ENCODE data around the gene GPR183.
"Not testable (repeated sequence)": the region's sequence is repeated elsewhere in the genome, so short reads cannot be mapped to it uniquely, and the experiment has no call there.

GPR183 gene

DNA sequence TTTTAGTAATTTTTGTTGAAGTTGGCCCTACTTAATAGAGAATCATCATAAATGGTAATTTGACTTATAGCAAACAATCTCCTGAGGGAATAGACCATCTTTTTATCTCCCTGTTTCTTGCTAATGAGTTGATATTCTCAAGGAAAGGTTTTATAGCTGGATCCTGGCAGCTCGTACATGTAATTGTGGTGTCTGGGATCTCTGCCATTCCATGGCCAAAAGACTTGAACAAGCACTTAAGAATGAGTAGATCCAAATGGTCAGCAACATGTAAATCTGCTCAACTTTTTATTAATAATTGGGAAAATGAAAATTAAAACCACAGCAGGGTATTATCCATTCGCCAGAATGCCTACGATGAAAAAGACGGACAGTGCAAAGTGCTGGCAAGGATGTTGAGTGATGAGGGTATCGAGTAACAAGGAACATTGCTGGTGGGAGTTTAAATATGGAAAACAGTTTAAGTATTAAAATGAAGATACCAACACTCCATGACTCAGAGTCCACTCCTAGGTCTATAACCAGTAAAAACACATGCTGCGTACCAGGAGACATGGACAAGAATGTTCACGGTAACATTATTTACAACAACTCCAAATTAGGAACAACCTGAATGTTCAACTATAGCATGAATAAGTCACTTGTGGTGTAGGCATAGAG is 43.9 kb downstream of the GPR183 start:
- H2AFZ ChIP-seq (ENCODE audit: low read depth, low read length), result no peak overlapping the region
- no peaks in the 10 kb centered on the region for H3K27me3 ChIP-seq (ENCODE audit: insufficient read depth, low read length)
- H3K36me3 ChIP-seq (ENCODE audit: insufficient read depth, low read length), result no peaks in the 10 kb centered on the region
- H3K4me1 ChIP-seq (ENCODE audit: insufficient read depth, low read length), result peaks cover 7% of the 10 kb centered on the region
- no peak overlapping the region for H3K4me3 ChIP-seq (ENCODE audit: low read length)
- H3K9me3 ChIP-seq (ENCODE audit: low read length), result no peaks in the 10 kb centered on the region

DNA sequence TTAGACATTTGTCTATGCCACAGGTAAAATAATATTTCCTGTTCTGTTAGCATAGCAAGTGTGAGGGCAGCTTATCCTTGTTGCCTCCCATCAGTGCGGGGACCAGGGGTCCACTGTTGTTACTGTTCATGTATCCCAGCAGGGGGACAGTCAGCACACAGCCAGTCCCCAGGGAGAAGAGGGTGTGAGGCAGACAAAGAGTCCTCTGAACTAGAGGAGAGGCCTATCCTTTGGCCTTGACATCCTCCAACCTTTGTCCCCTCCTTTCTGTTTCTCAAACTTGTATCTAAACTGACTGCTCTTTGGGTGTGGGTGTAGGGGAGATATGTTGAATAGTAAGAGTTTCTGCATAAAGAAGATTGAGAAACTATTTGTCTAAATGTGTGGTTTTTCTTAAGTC is 46.1 kb downstream of the GPR183 start:
- no peaks in the 10 kb centered on the region for H3K27me3 ChIP-seq (ENCODE audit: insufficient read depth, low read length)
- peaks cover 7% of the 10 kb centered on the region for H3K4me1 ChIP-seq (ENCODE audit: insufficient read depth, low read length)
- no peak overlapping the region for H3K4me3 ChIP-seq (ENCODE audit: low read length)
- H2AFZ ChIP-seq (ENCODE audit: low read depth, low read length), result no peak overlapping the region
- no peaks in the 10 kb centered on the region for H3K36me3 ChIP-seq (ENCODE audit: insufficient read depth, low read length)
- no peaks in the 10 kb centered on the region for H3K9me3 ChIP-seq (ENCODE audit: low read length)

DNA sequence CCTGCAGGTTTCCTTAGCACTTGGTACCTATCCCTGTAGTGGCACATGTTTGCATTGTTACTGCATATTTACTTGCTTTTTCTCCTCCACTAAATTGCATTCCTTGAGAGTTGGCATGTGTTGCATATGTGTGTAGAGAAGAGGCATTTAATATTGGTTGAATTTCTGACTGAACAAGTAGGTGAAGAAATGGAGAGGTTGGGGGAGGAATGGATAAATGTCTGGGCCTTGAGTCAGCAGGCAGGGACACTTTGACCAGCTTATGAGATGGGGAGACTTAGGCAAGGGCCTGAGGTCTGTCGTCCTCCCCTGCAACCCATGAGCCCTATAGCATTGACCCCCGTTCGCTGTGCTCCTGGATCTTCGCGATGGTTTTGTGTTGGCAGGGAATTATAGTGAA is 47.0 kb downstream of the GPR183 start:
- Histone ChIP-seq H3K4me3 (ENCODE audit: low read length) (no peak overlapping the region), H3K27me3 (ENCODE audit: insufficient read depth, low read length) (no peaks in the 10 kb centered on the region), H3K4me1 (ENCODE audit: insufficient read depth, low read length) (peaks cover 7% of the 10 kb centered on the region), H3K9me3 (ENCODE audit: low read length) (no peaks in the 10 kb centered on the region), H3K36me3 (ENCODE audit: insufficient read depth, low read length) (peaks cover 2% of the 10 kb centered on the region), H2AFZ (ENCODE audit: low read depth, low read length) (no peak overlapping the region)

DNA sequence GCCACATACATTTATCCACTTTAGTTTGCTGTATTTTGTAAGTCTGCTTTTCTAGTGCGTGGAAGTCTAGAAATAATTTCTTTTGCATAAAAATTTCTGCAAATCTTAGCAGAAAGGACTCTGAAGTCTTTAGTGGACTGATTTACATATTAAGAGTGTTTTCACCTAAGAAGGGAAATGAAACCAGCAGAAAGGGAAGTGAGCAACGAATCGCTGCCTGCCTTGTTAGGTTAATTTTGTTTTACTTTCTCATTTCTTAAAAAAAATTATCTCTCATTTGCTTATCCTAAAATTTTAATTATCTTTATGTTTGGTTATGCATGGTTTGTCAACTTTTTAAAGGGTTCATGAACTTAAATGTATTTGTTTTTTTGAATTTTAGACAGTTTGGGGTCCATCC is 48.3 kb downstream of the GPR183 start:
- Histone ChIP-seq H3K4me3 (ENCODE audit: low read length) (no peak overlapping the region), H3K36me3 (ENCODE audit: insufficient read depth, low read length) (peaks cover 5% of the 10 kb centered on the region), H3K4me1 (ENCODE audit: insufficient read depth, low read length) (peaks cover 7% of the 10 kb centered on the region), H2AFZ (ENCODE audit: low read depth, low read length) (no peak overlapping the region), H3K9me3 (ENCODE audit: low read length) (no peaks in the 10 kb centered on the region), H3K27me3 (ENCODE audit: insufficient read depth, low read length) (no peaks in the 10 kb centered on the region)

DNA sequence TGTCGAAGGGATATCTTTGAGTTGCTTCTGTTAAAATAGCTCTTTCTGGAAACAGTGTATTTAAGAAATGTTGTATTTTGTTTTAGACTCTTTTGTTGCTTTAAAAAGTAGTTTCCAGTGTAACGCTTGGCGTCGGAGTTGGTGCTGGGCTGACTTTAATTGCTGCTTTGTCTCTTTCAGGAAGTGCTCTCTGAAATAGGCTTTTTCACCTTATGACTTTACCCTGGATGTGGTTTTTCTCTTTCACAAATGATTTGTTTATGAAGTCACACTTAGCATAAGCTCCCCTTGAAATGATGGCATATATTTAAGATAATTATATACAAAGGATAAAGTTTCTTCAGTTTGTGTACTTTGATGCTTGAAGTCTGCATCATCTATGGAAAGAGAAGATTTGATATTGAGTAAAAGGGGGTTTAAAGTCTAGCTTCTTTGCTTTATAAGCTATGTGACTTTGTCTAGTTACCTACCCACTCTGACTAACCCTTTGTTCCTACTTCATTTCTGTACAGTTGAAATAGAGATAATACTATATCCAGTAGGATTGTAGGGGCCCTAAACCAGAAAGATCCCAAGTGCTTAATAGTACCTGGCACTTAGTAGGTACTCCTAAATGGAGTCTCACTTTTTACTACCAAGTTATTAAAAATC is 48.9 kb downstream of the GPR183 start, which contains the start of gene GPR18:
TSS of gene GPR18 (minus strand) at position 170 of the 651 bp plus-strand sequence. CDS start 2,507 bp downstream, outside the sequence.
- Histone ChIP-seq H3K36me3 (ENCODE audit: insufficient read depth, low read length) (peaks cover 5% of the 10 kb centered on the region), H3K4me1 (ENCODE audit: insufficient read depth, low read length) (peaks cover 7% of the 10 kb centered on the region), H2AFZ (ENCODE audit: low read depth, low read length) (no peak within 1 kb of the TSS), H3K27me3 (ENCODE audit: insufficient read depth, low read length) (no peaks in the 10 kb centered on the region), H3K4me3 (ENCODE audit: low read length) (no peak within 1 kb of the TSS), H3K9me3 (ENCODE audit: low read length) (no peaks in the 10 kb centered on the region)

DNA sequence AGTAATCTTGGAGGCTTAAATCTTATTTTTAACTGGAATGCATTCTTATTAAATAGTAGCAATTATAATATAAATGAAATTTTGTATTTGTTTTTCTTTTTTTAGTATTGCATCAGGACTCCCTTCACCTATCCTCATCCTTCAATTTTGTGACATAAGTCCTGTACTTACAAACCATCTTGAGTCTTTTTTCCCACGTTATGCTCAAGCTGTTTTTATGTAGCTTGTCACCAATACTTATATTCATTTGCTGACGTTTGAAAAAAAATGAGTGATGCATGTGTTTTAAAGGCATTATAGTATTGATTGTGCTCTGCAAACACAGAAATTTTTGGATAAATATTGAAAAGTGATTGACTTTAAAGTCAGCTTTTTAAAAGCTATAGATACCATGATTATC is 49.9 kb downstream of the GPR183 start:
- no peaks in the 10 kb centered on the region for H3K9me3 ChIP-seq (ENCODE audit: low read length)

DNA sequence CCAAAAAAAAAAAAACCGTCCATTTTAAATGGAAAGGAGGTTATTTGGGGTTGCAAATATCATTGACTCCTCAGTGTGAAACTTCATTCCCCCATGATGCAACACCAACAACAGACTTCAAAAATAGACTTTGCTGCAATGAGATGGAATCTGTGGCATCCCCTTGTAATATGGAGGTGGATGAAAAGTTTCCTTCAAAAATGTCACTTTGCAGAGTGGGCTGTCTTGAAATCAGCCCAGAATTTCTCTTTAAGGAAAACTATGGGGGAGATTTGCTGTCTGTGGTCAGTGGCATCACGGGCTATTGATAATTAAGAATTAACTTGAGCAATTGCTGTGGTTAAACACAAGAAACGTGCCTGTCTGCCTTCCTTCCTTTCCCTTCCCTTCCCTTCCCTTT is 50.5 kb downstream of the GPR183 start:
- Histone ChIP-seq H2AFZ (ENCODE audit: low read depth, low read length) (no peak overlapping the region), H3K27me3 (ENCODE audit: insufficient read depth, low read length) (no peaks in the 10 kb centered on the region), H3K9me3 (ENCODE audit: low read length) (no peaks in the 10 kb centered on the region), H3K4me1 (ENCODE audit: insufficient read depth, low read length) (peaks cover 7% of the 10 kb centered on the region), H3K36me3 (ENCODE audit: insufficient read depth, low read length) (peaks cover 5% of the 10 kb centered on the region), H3K4me3 (ENCODE audit: low read length) (no peak overlapping the region)

More for the DNA sequence above, 49.9 kb downstream of the GPR183 start:
- Histone ChIP-seq H3K4me1 (ENCODE audit: insufficient read depth, low read length) (peaks cover 7% of the 10 kb centered on the region), H3K36me3 (ENCODE audit: insufficient read depth, low read length) (peaks cover 5% of the 10 kb centered on the region), H2AFZ (ENCODE audit: low read depth, low read length) (no peak overlapping the region), H3K27me3 (ENCODE audit: insufficient read depth, low read length) (no peaks in the 10 kb centered on the region), H3K4me3 (ENCODE audit: low read length) (no peak overlapping the region)

DNA sequence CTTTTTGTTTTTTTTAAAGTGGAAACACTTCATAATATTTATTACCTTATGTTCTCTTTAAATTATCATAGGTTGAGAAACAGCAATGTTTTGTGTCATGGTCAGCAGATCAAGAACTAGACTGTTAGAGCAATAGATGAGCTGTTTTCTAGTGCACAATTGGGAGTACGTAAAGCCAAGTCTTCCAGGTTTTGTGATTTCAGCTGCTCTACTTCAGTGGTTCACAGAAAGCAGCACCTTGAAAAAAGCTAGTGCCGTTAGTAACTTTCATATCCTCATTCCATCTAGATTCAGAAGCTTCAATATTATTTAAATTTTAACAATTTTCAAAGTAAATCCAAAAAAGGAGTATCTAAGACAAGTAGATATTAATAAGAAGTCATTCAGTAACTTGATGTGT is 50.9 kb downstream of the GPR183 start:
- H3K9me3 ChIP-seq (ENCODE audit: low read length), result no peaks in the 10 kb centered on the region
- no peak overlapping the region for H3K4me3 ChIP-seq (ENCODE audit: low read length)
- H3K4me1 ChIP-seq (ENCODE audit: insufficient read depth, low read length), result peaks cover 7% of the 10 kb centered on the region
- H3K27me3 ChIP-seq (ENCODE audit: insufficient read depth, low read length), result no peaks in the 10 kb centered on the region
- H2AFZ ChIP-seq (ENCODE audit: low read depth, low read length), result no peak overlapping the region
- H3K36me3 ChIP-seq (ENCODE audit: insufficient read depth, low read length), result peaks cover 5% of the 10 kb centered on the region

DNA sequence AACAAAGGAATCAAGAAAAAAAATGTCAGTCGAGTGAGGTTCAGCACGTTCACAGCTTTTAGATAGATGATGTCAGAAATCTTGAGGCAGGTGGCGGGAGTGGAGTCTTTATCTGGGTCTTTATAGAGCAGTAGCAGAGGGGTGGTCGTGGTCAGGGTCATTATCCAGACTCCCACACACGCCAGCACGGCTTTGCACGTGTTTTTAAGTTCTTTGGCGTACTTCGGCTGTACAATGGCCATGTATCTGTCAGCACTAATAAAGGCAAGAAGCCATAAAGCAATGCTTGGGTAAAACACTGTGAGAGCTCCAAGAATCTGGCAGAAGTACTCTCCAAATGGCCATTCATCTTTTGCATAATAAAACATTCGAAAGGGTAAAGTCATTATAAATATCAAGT is 51.9 kb downstream of the GPR183 start:
- Histone ChIP-seq H2AFZ (ENCODE audit: low read depth, low read length) (no peak overlapping the region), H3K27me3 (ENCODE audit: insufficient read depth, low read length) (no peaks in the 10 kb centered on the region), H3K36me3 (ENCODE audit: insufficient read depth, low read length) (peaks cover 5% of the 10 kb centered on the region), H3K4me3 (ENCODE audit: low read length) (no peak overlapping the region), H3K9me3 (ENCODE audit: low read length) (no peaks in the 10 kb centered on the region), H3K4me1 (ENCODE audit: insufficient read depth, low read length) (peaks cover under 1% of the 10 kb centered on the region)

DNA sequence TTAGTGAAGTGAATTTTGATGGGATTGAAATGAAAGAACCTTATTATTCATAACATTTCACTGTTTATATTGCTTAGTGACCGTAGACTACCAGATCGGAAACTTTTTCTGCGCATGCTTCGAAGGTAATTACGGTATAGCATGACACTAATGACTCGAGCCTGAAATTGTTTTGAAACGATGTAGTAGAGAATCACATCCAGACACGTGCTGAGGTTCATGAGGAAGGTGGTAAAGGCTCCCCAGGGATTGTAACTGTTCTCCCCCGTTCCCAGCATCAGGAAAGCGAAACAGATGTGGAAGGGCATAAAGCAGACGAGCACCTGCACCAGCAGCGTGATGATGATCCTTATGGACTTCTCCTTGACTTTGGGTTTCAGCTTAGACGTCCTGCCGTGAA is 52.4 kb downstream of the GPR183 start:
- no peak overlapping the region for H2AFZ ChIP-seq (ENCODE audit: low read depth, low read length)

DNA sequence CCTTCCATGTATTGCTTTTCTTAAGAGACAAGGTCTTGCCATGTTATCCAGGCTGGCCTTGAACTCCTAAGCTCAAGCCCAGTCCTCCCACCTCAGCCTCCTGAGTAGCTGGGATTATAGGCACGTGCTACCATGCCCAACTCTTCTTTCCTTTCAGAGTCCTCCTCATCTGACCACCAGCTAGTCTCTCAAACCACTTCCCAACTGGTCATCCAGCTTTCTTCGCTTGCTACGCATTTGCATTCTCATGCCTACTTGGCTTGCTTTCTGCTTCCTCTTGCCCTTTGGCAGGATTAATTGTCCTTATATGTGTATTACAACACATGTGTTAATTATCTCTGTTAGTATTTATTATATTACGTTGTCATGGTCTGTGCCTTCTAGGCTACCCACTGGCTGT is 55.3 kb downstream of the GPR183 start:
- Histone ChIP-seq H3K4me3 (ENCODE audit: low read length) (no peak overlapping the region), H3K36me3 (ENCODE audit: insufficient read depth, low read length) (peaks cover 5% of the 10 kb centered on the region), H3K4me1 (ENCODE audit: insufficient read depth, low read length) (no peaks in the 10 kb centered on the region), H3K27me3 (ENCODE audit: insufficient read depth, low read length) (no peaks in the 10 kb centered on the region), H3K9me3 (ENCODE audit: low read length) (no peaks in the 10 kb centered on the region), H2AFZ (ENCODE audit: low read depth, low read length) (no peak overlapping the region)

More for the DNA sequence above, 52.4 kb downstream of the GPR183 start:
- H3K9me3 ChIP-seq (ENCODE audit: low read length), result no peaks in the 10 kb centered on the region
- H3K4me1 ChIP-seq (ENCODE audit: insufficient read depth, low read length), result no peaks in the 10 kb centered on the region
- peaks cover 5% of the 10 kb centered on the region for H3K36me3 ChIP-seq (ENCODE audit: insufficient read depth, low read length)
- no peaks in the 10 kb centered on the region for H3K27me3 ChIP-seq (ENCODE audit: insufficient read depth, low read length)
- H3K4me3 ChIP-seq (ENCODE audit: low read length), result no peak overlapping the region

DNA sequence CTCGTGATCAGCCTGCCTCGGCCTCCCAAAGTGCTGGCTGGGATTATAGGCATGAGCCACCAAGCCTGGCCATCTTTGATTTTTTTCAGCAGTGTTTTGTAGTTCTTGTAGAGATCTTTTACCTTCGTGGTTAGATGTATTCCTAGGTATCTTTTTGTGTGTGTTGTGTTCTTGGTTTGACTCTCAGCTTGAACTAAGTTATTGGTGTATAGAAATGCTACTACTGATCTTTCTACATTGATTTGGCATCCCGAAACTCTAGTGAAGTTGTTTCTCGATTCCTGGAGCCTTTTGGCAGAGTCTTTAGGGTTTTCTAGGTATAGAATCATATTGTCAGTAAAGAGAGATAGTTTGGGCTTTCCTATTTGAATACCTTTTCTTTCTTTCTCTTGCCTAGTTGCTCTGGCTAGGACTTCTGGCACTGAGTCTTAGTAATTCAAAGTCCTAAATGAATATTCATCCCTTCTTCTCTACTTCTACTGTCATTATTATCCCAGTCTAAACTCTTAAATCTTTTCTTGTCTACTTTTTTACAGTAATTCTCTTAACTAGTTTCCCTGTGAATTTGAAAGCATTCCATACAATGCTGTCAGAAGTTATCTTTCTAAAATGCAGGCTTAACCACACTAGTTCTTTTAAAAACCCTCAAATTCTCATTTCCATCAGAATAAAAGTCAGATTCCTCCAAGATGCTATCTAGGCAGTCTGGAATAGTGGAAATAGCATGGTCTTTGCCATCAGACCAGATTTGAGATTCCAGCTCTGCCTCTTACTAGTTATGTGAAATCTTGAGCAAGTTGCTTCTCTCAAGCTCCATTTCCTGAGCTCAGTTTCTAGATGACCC is 56.0 kb downstream of the GPR183 start:
- Histone ChIP-seq H3K36me3 (ENCODE audit: insufficient read depth, low read length) (peaks cover 7% of the 10 kb centered on the region), H3K27me3 (ENCODE audit: insufficient read depth, low read length) (no peaks in the 10 kb centered on the region), H3K4me1 (ENCODE audit: insufficient read depth, low read length) (no peaks in the 10 kb centered on the region), H2AFZ (ENCODE audit: low read depth, low read length) (no peak overlapping the region), H3K9me3 (ENCODE audit: low read length) (no peaks in the 10 kb centered on the region), H3K4me3 (ENCODE audit: low read length) (no peak overlapping the region)

DNA sequence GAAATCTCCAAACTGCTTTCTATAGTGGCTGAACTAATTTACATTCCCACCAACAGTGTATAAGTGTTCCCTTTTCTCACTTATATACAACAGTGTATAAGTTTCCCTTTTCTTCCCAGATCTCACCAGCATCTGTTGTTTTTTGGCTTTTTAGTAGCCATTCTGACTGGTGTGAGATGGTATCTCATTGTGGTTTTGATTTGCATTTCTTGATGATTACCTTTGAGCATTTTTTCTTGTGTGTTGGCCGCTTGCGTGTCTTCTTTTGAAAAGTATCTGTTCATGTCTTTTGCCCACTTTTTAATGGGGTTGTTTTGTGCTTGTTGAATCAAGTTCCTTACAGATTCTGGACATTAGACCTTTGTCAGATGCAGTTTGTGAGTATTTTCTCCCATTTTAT is 57.6 kb downstream of the GPR183 start:
- not testable (repeated sequence) for H3K9me3 ChIP-seq (ENCODE audit: low read length); H3K4me1 ChIP-seq (ENCODE audit: insufficient read depth, low read length); H3K4me3 ChIP-seq (ENCODE audit: low read length); H3K27me3 ChIP-seq (ENCODE audit: insufficient read depth, low read length); H3K36me3 ChIP-seq (ENCODE audit: insufficient read depth, low read length); H2AFZ ChIP-seq (ENCODE audit: low read depth, low read length)

Measured in neuron (in vitro differentiated cells).